Measurements from ENCODE around the gene FTCD.

GRCh38 chr21:46181436-46181835 is 26.1 kb upstream of the FTCD start:
- TF ChIP-seq CTCF (IDR thresholded peaks at IDR 0.05), result no peak
- no peak for TF ChIP-seq POLR2A (IDR thresholded peaks at IDR 0.05)

Data from adrenal gland (tissue), 5 donors.